ENCODE data around the gene NKAIN1. TPM values are rescaled to one million over a fixed set of nuclear protein-coding genes. Genes with fewer than 3 reads are reported as not detected.
"Not testable (repeated sequence)": the region's sequence is repeated elsewhere in the genome, so short reads cannot be mapped to it uniquely, and the experiment has no call there.

Gene NKAIN1
- total and polyA plus RNA-seq, 10 donors: 0.08 TPM; not detected in 9

- H3K9me3 ChIP-seq: no peaks in the 10 kb centered on the region
- 95 to 98% (median 98%) methylated on average over 4 of the region's 4 CpGs for WGBS, 5 donors
- H3K4me1 ChIP-seq: no peaks in the 10 kb centered on the region
- intact Hi-C loops (cut with DNase I; ENCODE audit: low total_unique reads): no loop called here
- no peaks in the 10 kb centered on the region for H3K27me3 ChIP-seq (replicated peaks in 1 of 7)
- no peak for DNase-seq
- no peak overlapping the region for H3K4me3 ChIP-seq
- TF ChIP-seq CTCF (IDR thresholded peaks at IDR 0.05 in 8 of 11, conservative IDR thresholded peaks at IDR 0.05 in 3 of 11) (no peak), POLR2AphosphoS5 (IDR thresholded peaks at IDR 0.05) (no peak), POLR2A (IDR thresholded peaks at IDR 0.05) (no peak)
- no peak overlapping the region for H3K27ac ChIP-seq
- H3K36me3 ChIP-seq: no peaks in the 10 kb centered on the region
These were observed 97.3 kb downstream of the NKAIN1 start for GRCh38 chr1:31142406-31142805.

- no peak for DNase-seq
- intact Hi-C loops (cut with DNase I; ENCODE audit: low total_unique reads): no loop called here
- H3K27me3 ChIP-seq (replicated peaks in 1 of 7): no peaks in the 10 kb centered on the region
- H3K4me1 ChIP-seq: no peaks in the 10 kb centered on the region
- no peaks in the 10 kb centered on the region for H3K36me3 ChIP-seq
- no peak overlapping the region for H3K4me3 ChIP-seq
- peaks cover 0 to 8% (median 0%) of the 10 kb centered on the region in 8 donors for H3K9me3 ChIP-seq
- TF ChIP-seq CTCF (IDR thresholded peaks at IDR 0.05 in 8 of 11, conservative IDR thresholded peaks at IDR 0.05 in 3 of 11): no peak
- WGBS, 5 donors: 81 to 93% (median 90%) methylated on average over 7 of the region's 7 CpGs
- no peak overlapping the region for H3K27ac ChIP-seq
These were observed 99.4 kb downstream of the NKAIN1 start for GRCh38 chr1:31140299-31140698.

GRCh38 chr1:31138797-31139521 is 100.7 kb downstream of the NKAIN1 start:
- H3K27ac ChIP-seq; H3K9me3 ChIP-seq; H3K36me3 ChIP-seq; DNase-seq; H3K27me3 ChIP-seq (replicated peaks in 1 of 7); H3K4me1 ChIP-seq; H3K4me3 ChIP-seq; intact Hi-C loops (cut with DNase I; ENCODE audit: low total_unique reads): not testable (repeated sequence)
- WGBS, 5 donors: 89 to 95% (median 91%) methylated on average over 12 of the region's 12 CpGs

GRCh38 chr1:31137873-31138272 is 101.8 kb downstream of the NKAIN1 start:
- H3K4me3 ChIP-seq; intact Hi-C loops (cut with DNase I; ENCODE audit: low total_unique reads); H3K27me3 ChIP-seq (replicated peaks in 1 of 7); H3K27ac ChIP-seq; DNase-seq; H3K4me1 ChIP-seq; H3K9me3 ChIP-seq; H3K36me3 ChIP-seq: not testable (repeated sequence)
- WGBS, 5 donors: 84 to 94% (median 90%) methylated on average over 3 of the region's 3 CpGs

- no peaks in the 10 kb centered on the region for H3K36me3 ChIP-seq
- no peak overlapping the region for H3K4me3 ChIP-seq
- no peak for DNase-seq
- intact Hi-C loops (cut with DNase I; ENCODE audit: low total_unique reads): no loop called here
- H3K9me3 ChIP-seq: peaks cover 0 to 8% (median 0%) of the 10 kb centered on the region in 8 donors
- H3K27me3 ChIP-seq (replicated peaks in 1 of 7): no peaks in the 10 kb centered on the region
- H3K4me1 ChIP-seq: no peaks in the 10 kb centered on the region
- TF ChIP-seq POLR2AphosphoS5 (IDR thresholded peaks at IDR 0.05) (no peak), POLR2A (IDR thresholded peaks at IDR 0.05) (no peak), CTCF (IDR thresholded peaks at IDR 0.05 in 8 of 11, conservative IDR thresholded peaks at IDR 0.05 in 3 of 11) (no peak)
- H3K27ac ChIP-seq: no peak overlapping the region
- 73 to 87% (median 82%) methylated on average over 2 of the region's 2 CpGs for WGBS, 5 donors
These were observed 103.6 kb downstream of the NKAIN1 start for GRCh38 chr1:31135973-31136600.
